Activated CD4-positive, alpha-beta memory T cell treated with anti-CD3 and anti-CD28 coated beads, Interleukin-2, amount 10 ng/mL, durations not matched to agents 7 days and 5 days (primary cell): ENCODE measurements around the gene LRRC4C. TPM values are rescaled to one million over a fixed set of nuclear protein-coding genes. Genes with fewer than 3 reads are reported as not detected.

Source experiments
- CTCF ChIA-PET: fragments of 350-600 bp; sonication (Branson Sonifier 250); formaldehyde crosslinking; loops from one replicate; lab custom pipeline; 2021; ENCODE audit warnings: antibody characterized with exemption, inconsistent platforms; lab: Charles Lee
- POLR2A ChIA-PET: fragments of 350-600 bp; sonication (Branson Sonifier 250); formaldehyde crosslinking; loops from one replicate; lab custom pipeline; 2021; ENCODE audit warnings: antibody characterized with exemption; lab: Charles Lee
- DNase-seq: peaks from one replicate; pipeline ENCODE4 v3.0.0-alpha.2; 2020
- H3K27ac Mint-ChIP-seq: one replicate; pipeline ENCODE4 v1.8.0; 2021; ENCODE audit warnings: mild to moderate bottlenecking, mixed read lengths
- H3K27me3 Mint-ChIP-seq: one replicate; pipeline ENCODE4 v1.8.0; 2021; ENCODE audit warnings: mixed read lengths
- H3K36me3 Mint-ChIP-seq: one replicate; pipeline ENCODE4 v1.8.0; 2021; ENCODE audit warnings: low read depth, mixed read lengths
- H3K4me1 Mint-ChIP-seq: one replicate; pipeline ENCODE4 v1.8.0; 2021; ENCODE audit warnings: mixed read lengths
- H3K4me3 Mint-ChIP-seq: one replicate; pipeline ENCODE4 v1.8.0; 2021; ENCODE audit warnings: mild to moderate bottlenecking, mixed read lengths
- H3K9me3 Mint-ChIP-seq: one replicate; pipeline ENCODE4 v1.8.0; 2021; ENCODE audit warnings: mixed read lengths
- total RNA-seq, 2 experiments: library from RNA; stranded (reverse); gene quantifications; one replicate each; pipeline ENCODE4 v1.2.3, GENCODE V29; 2021

LRRC4C gene
- total RNA-seq, 2 experiments from 2014 or later, result not detected

GRCh38 chr11:41400819-41401382, 58.6 kb downstream of the LRRC4C start:
- Mint-ChIP-seq H3K4me3 (no peak overlapping the region), H3K27ac (no peak overlapping the region), H3K4me1 (no peaks in the 10 kb centered on the region), H3K27me3 (no peaks in the 10 kb centered on the region), H3K36me3 (no peaks in the 10 kb centered on the region), H3K9me3 (peaks cover 5% of the 10 kb centered on the region)
- POLR2A ChIA-PET, result no interaction called here
- CTCF ChIA-PET, result no interaction called here
- DNase-seq, result no peak

- H3K9me3 Mint-ChIP-seq, result peaks cover 8% of the 10 kb centered on the region
- H3K27me3 Mint-ChIP-seq, result no peaks in the 10 kb centered on the region
- ChIA-PET CTCF (no interaction called here), POLR2A (no interaction called here)
- H3K27ac Mint-ChIP-seq, result no peak overlapping the region
- no peaks in the 10 kb centered on the region for H3K36me3 Mint-ChIP-seq
- DNase-seq, result no peak
- H3K4me1 Mint-ChIP-seq, result no peaks in the 10 kb centered on the region
- H3K4me3 Mint-ChIP-seq, result no peak overlapping the region
Measured at GRCh38 chr11:41400124-41400523, 59.3 kb downstream of the LRRC4C start.

DNA sequence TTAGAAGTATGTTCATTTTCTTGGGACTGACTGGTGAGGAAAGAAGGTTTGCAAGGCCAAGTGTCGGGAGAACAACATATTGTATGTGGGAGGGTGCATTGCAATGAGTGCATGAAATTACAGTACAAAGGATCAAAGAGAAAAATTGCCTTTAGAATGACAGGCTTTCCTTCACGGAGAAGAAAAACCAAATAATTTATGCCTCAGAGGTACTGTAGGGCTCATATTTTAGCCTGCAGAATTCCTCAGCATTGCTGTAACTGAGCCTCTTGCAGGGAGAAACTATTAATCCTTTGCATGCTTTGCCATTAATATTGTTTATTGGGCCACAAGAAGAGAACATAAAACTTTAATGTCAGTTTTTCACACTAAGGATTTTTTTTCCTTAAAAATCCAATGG, 60.1 kb downstream of the LRRC4C start:
- no peaks in the 10 kb centered on the region for H3K36me3 Mint-ChIP-seq
- H3K4me3 Mint-ChIP-seq, result no peak overlapping the region
- no peaks in the 10 kb centered on the region for H3K27me3 Mint-ChIP-seq
- H3K9me3 Mint-ChIP-seq, result peaks cover 8% of the 10 kb centered on the region
- ChIA-PET POLR2A (no interaction called here), CTCF (no interaction called here)
- no peaks in the 10 kb centered on the region for H3K4me1 Mint-ChIP-seq
- no peak overlapping the region for H3K27ac Mint-ChIP-seq
- DNase-seq, result no peak

DNA sequence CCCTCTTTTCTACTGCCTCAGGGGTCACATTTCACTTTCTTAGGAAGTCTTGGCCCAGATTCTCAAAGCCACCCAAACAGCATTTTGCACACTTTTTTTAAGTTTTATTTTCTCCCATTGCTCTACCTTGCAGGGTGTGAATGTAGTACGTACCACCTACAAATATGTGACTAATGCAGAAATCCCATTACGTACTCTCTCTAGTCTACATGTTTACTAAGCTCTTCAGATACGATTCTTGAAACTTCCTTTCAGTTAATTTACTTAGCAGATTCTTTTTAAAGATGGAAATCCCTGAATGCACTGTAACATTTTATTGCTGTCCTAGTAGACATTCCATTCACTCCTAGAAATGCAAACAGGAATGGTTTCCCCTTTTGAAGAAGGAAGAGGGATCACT, 61.3 kb downstream of the LRRC4C start:
- H3K4me3 Mint-ChIP-seq, result no peak overlapping the region
- ChIA-PET CTCF (no interaction called here), POLR2A (no interaction called here)
- DNase-seq, result no peak
- H3K9me3 Mint-ChIP-seq, result peaks cover 8% of the 10 kb centered on the region
- H3K36me3 Mint-ChIP-seq, result no peaks in the 10 kb centered on the region
- H3K4me1 Mint-ChIP-seq, result no peaks in the 10 kb centered on the region
- no peaks in the 10 kb centered on the region for H3K27me3 Mint-ChIP-seq
- H3K27ac Mint-ChIP-seq, result no peak overlapping the region

- Mint-ChIP-seq H3K4me3 (no peak overlapping the region), H3K27ac (no peak overlapping the region), H3K36me3 (no peaks in the 10 kb centered on the region), H3K27me3 (no peaks in the 10 kb centered on the region), H3K9me3 (peaks cover 3% of the 10 kb centered on the region), H3K4me1 (no peaks in the 10 kb centered on the region)
- no peak for DNase-seq
- ChIA-PET CTCF (no interaction called here), POLR2A (no interaction called here)
Measured at GRCh38 chr11:41394521-41395195, 64.8 kb downstream of the LRRC4C start.

DNA sequence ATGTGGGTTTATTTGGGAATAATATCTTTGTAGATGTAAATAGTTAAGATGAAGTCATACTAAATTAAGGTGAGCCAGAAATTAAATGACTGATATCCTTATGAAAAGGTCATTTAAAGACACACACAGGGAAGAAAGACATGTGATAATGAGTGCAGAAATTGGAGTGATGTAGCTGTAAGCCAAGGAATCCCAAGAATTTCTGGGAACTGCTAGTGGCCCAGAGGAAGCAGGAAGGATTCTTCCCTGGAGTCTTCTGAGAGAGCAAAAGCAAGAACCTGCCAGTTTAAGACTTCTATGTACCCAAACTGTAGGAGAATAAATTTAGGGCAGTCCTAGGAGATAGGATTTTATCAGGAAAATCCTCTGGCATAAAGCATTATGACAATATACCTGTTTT, 66.9 kb downstream of the LRRC4C start:
- no peaks in the 10 kb centered on the region for H3K27me3 Mint-ChIP-seq
- no peaks in the 10 kb centered on the region for H3K36me3 Mint-ChIP-seq
- no peaks in the 10 kb centered on the region for H3K4me1 Mint-ChIP-seq
- DNase-seq, result no peak
- H3K27ac Mint-ChIP-seq, result no peak overlapping the region
- ChIA-PET POLR2A (interaction anchor here (0.7 kb wide), 1 partner anchor 659 kb away, joined by 3 read pairs; no protein-coding TSS in a partner anchor), CTCF (no interaction called here)
- no peak overlapping the region for H3K4me3 Mint-ChIP-seq
- peaks cover 10% of the 10 kb centered on the region for H3K9me3 Mint-ChIP-seq

DNA sequence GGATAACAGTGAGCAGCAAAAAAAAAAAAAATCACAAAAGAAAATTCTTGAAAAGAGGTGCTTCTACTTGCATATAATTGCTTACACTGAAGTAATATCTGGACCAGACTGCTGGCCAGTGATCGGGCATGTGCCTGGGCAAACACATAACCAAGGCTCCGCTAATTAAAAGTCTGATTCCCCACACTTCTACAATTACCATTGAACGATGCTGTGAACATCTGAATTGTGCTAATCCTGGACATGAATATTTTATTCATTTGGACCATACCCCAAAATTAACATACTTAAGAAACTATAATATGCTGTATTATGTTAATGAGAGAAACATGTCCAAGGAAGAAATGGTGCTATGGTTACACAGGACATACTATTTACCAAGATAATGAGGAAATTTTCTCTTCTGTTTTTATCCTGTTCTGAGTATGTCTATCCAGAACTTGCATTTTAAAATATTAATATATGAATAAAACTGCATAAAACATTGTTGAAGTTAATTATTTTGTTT, 69.8 kb downstream of the LRRC4C start:
- DNase-seq, result no peak
- no peak overlapping the region for H3K4me3 Mint-ChIP-seq
- ChIA-PET POLR2A (no interaction called here), CTCF (no interaction called here)
- H3K36me3 Mint-ChIP-seq, result no peaks in the 10 kb centered on the region
- peaks cover 11% of the 10 kb centered on the region for H3K9me3 Mint-ChIP-seq
- no peaks in the 10 kb centered on the region for H3K27me3 Mint-ChIP-seq
- no peak overlapping the region for H3K27ac Mint-ChIP-seq
- no peaks in the 10 kb centered on the region for H3K4me1 Mint-ChIP-seq

DNA sequence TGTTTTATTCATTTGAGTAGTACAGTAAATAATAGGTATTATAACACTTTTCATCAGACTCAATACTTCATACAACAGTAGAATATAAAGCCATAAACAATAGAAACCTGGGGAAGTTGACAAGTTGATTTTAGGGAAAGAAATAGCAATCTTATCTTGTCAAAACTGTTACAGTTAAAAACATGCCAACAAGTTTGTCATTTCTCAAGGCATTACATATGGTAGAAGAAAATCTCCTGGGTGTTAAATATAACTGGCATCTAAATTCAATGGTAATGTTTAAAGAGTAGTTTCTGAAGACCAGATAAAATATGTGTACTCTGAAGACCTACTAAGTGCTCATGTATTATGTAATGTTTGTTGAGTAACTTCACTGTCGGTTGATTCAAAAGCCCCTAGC, 75.1 kb downstream of the LRRC4C start:
- H3K4me1 Mint-ChIP-seq, result no peaks in the 10 kb centered on the region
- peaks cover 15% of the 10 kb centered on the region for H3K9me3 Mint-ChIP-seq
- no peak overlapping the region for H3K27ac Mint-ChIP-seq
- H3K4me3 Mint-ChIP-seq, result no peak overlapping the region
- CTCF ChIA-PET, result no interaction called here
- H3K36me3 Mint-ChIP-seq, result no peaks in the 10 kb centered on the region
- DNase-seq, result no peak
- POLR2A ChIA-PET, result no interaction called here
- H3K27me3 Mint-ChIP-seq, result no peaks in the 10 kb centered on the region

GRCh38 chr11:41383768-41384167, 75.7 kb downstream of the LRRC4C start:
- no peaks in the 10 kb centered on the region for H3K4me1 Mint-ChIP-seq
- no peak overlapping the region for H3K27ac Mint-ChIP-seq
- no peaks in the 10 kb centered on the region for H3K27me3 Mint-ChIP-seq
- POLR2A ChIA-PET, result no interaction called here
- CTCF ChIA-PET, result no interaction called here
- H3K9me3 Mint-ChIP-seq, result peaks cover 12% of the 10 kb centered on the region
- no peaks in the 10 kb centered on the region for H3K36me3 Mint-ChIP-seq
- DNase-seq, result no peak
- no peak overlapping the region for H3K4me3 Mint-ChIP-seq

DNA sequence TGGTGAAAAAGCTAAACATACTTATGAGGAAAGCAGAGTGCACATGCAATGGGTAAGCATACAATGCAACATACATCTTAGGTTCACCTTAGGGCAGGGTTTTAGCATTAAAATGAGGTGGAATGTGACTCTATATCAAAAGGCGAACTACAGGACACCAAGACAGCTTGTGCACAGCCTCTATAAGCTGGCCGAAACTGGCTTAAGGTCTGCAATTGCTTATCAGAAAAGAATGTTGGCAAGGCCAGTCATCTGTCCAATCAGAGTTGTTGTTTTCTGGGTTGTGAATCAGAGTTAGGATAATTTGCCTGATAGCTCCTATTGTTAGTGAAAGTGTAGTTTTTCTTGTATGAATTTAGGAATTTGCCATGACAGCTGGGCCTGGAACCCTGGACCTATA, 76.5 kb downstream of the LRRC4C start:
- peaks cover 8% of the 10 kb centered on the region for H3K9me3 Mint-ChIP-seq
- no peak for DNase-seq
- CTCF ChIA-PET, result no interaction called here
- H3K27me3 Mint-ChIP-seq, result no peaks in the 10 kb centered on the region
- H3K27ac Mint-ChIP-seq, result no peak overlapping the region
- H3K4me1 Mint-ChIP-seq, result no peaks in the 10 kb centered on the region
- no peaks in the 10 kb centered on the region for H3K36me3 Mint-ChIP-seq
- POLR2A ChIA-PET, result no interaction called here
- H3K4me3 Mint-ChIP-seq, result no peak overlapping the region

GRCh38 chr11:41379084-41379483, 80.4 kb downstream of the LRRC4C start:
- no peak overlapping the region for H3K4me3 Mint-ChIP-seq
- POLR2A ChIA-PET, result no interaction called here
- H3K36me3 Mint-ChIP-seq, result no peaks in the 10 kb centered on the region
- no peaks in the 10 kb centered on the region for H3K4me1 Mint-ChIP-seq
- CTCF ChIA-PET, result no interaction called here
- H3K9me3 Mint-ChIP-seq, result peaks cover 7% of the 10 kb centered on the region
- H3K27me3 Mint-ChIP-seq, result no peaks in the 10 kb centered on the region
- DNase-seq, result no peak
- H3K27ac Mint-ChIP-seq, result no peak overlapping the region

- H3K27ac Mint-ChIP-seq, result no peak overlapping the region
- no peaks in the 10 kb centered on the region for H3K27me3 Mint-ChIP-seq
- H3K4me3 Mint-ChIP-seq, result no peak overlapping the region
- DNase-seq, result no peak
- H3K9me3 Mint-ChIP-seq, result peaks cover 7% of the 10 kb centered on the region
- ChIA-PET CTCF (no interaction called here), POLR2A (no interaction called here)
- no peaks in the 10 kb centered on the region for H3K4me1 Mint-ChIP-seq
- H3K36me3 Mint-ChIP-seq, result no peaks in the 10 kb centered on the region
Measured at GRCh38 chr11:41377709-41378394, 81.6 kb downstream of the LRRC4C start.

- CTCF ChIA-PET, result no interaction called here
- POLR2A ChIA-PET, result no interaction called here
- Mint-ChIP-seq H3K27ac (no peak overlapping the region), H3K9me3 (peaks cover 6% of the 10 kb centered on the region), H3K4me1 (no peaks in the 10 kb centered on the region), H3K36me3 (no peaks in the 10 kb centered on the region), H3K4me3 (no peak overlapping the region), H3K27me3 (no peaks in the 10 kb centered on the region)
- no peak for DNase-seq
Measured at GRCh38 chr11:41351825-41352224, 107.6 kb downstream of the LRRC4C start.
